ENCODE results near the gene IGLON5. TPM values are rescaled to one million over a fixed set of nuclear protein-coding genes. Genes with fewer than 3 reads are reported as not detected.

Gene IGLON5
- total RNA-seq, 1 experiment from 2014 or later: not detected

- H3K79me2 ChIP-seq (ENCODE audit: insufficient read depth, low read length): peaks cover 40% of the 10 kb centered on the region
- H2AFZ ChIP-seq (ENCODE audit: low read depth, low read length, poor library complexity, severe bottlenecking): no peak overlapping the region
- H3K27ac ChIP-seq (ENCODE audit: low read depth, low read length): peak overlapping the region; percentile 84
- no peaks in the 10 kb centered on the region for H3K9me2 ChIP-seq (ENCODE audit: insufficient read depth)
- no peaks in the 10 kb centered on the region for H3K27me3 ChIP-seq (ENCODE audit: insufficient read depth, low read length)
- intact Hi-C loops (cut with micrococcal nuclease): loop anchor here (1.0 kb wide), 2 partner anchors 27 to 28 kb away; no protein-coding TSS in a partner anchor
- no peaks in the 10 kb centered on the region for H4K20me1 ChIP-seq (ENCODE audit: insufficient read depth)
- CTCF ChIA-PET: interaction anchor here (0.6 to 1.1 kb wide), 4 partner anchors 27 to 410 kb away, joined by 3 to 12 read pairs (median 3); no protein-coding TSS in a partner anchor
- H3K4me2 ChIP-seq (ENCODE audit: low read length): peak overlapping the region; percentile 88
- TF ChIP-seq EZH2phosphoT487 (IDR thresholded peaks at IDR 0.05; ENCODE audit: borderline replicate concordance) (no peak), POLR2A (IDR thresholded peaks at IDR 0.05; ENCODE audit: borderline replicate concordance, extremely low read depth, insufficient read depth, insufficient read length) (peak; percentile 26), SIN3A (IDR thresholded peaks at IDR 0.05; ENCODE audit: low read depth) (peak; percentile 71; the same call in 1 of the 2 replicates), ZNF274 (IDR thresholded peaks at IDR 0.05; ENCODE audit: low read depth, low read length) (no peak), POLR2AphosphoS5 (IDR thresholded peaks at IDR 0.05; ENCODE audit: low read depth, low read length) (peak; percentile 77)
- no peaks in the 10 kb centered on the region for H3K9me3 ChIP-seq (ENCODE audit: control insufficient read depth in 1 of 2, insufficient read depth in 1 of 2, low read depth in 1 of 2, low read length in 2 of 2)
- peaks cover 33 to 49% of the 10 kb centered on the region in 2 experiments for H3K4me1 ChIP-seq (ENCODE audit: control insufficient read depth in 1 of 2, insufficient read depth in 2 of 2, low read length in 2 of 2)
- RAD21 ChIA-PET (ENCODE audit: low non-redundant PET in 1 of 2, low total read pairs in 2 of 2, uncharacterized antibody in 2 of 2, unreplicated experiment in 2 of 2): interaction anchor here in 1 of 2 experiments (1.0 kb wide), 1 partner anchor 27 kb away, joined by 4 read pairs; no protein-coding TSS in a partner anchor
- H3K4me3 ChIP-seq (replicated peaks in 1 of 2; ENCODE audit: low read depth in 1 of 2, low read length in 2 of 2): peak overlapping the region; percentile 78 to 94
- no TSS peak for BruUV-seq (replicated peaks)
- no peaks in the 10 kb centered on the region for H3K36me3 ChIP-seq (ENCODE audit: control insufficient read depth in 1 of 2, insufficient read depth in 2 of 2, low read length in 2 of 2)
- no peak for ATAC-seq
- DNase-seq (ENCODE audit: low read depth, low spot score): no peak
- peak overlapping the region; percentile 96 for H3K9ac ChIP-seq (ENCODE audit: low read length)
- POLR2A ChIA-PET: interaction anchor here (0.7 to 1.5 kb wide), 6 partner anchors 8 to 28 kb away, joined by 3 to 12 read pairs (median 5); partner anchors contain the start of gene VSIG10L
These were observed 55.8 kb downstream of the IGLON5 start for GRCh38 chr19:51367255-51367564.

DNA sequence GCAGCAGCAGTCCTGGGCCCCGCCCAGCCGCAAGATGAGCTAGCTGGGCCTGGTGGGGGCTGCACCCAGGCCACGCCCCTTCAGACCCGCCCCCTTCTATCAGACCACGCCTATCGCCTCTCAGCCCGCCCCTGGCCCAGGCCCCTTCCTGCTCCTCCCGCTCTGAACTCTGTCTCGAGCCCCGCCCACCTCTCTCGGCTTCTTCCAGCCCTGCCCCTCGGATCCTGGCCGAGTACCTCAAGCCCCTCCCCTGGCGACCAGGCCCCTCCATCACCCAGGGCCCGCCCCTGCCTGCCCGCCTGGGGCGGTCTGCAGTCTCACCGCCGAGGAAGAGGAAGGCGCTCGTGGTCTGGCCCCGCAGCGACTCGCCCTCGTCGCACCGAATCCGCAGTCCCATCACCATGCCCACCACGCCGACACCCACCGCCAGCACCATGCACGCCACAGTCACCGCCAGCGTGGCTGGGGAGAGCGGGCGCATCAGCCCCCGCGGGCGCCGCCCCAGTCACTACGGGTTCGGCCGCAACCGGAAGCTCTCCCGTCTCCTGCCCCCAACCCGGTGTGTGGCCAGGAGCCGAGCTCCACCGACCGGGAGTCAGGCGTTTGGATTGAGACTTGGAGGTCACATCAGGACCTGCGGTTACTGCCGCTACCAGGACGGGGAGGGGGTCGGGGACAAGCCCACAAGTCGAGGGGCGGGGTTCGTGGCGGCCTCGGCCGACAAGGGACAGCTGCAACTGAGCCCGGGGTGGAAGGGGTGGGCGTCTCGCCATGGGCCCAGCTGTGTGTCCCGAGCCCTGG lies 56.3 kb downstream of the IGLON5 start:
- CTCF ChIA-PET: interaction anchor here (0.6 to 1.1 kb wide), 5 partner anchors 11 to 410 kb away, joined by 3 to 12 read pairs (median 3); no protein-coding TSS in a partner anchor
- intact Hi-C loops (cut with micrococcal nuclease): loop anchor here (1.0 kb wide), 2 partner anchors 27 to 28 kb away; no protein-coding TSS in a partner anchor
- no peak for TF ChIP-seq ZNF274 (IDR thresholded peaks at IDR 0.05; ENCODE audit: low read depth, low read length)
- TF ChIP-seq TCF7L2 (IDR thresholded peaks at IDR 0.05; ENCODE audit: borderline replicate concordance, extremely low read depth, insufficient read depth, insufficient read length): no peak
- TF ChIP-seq, protein P1, sequence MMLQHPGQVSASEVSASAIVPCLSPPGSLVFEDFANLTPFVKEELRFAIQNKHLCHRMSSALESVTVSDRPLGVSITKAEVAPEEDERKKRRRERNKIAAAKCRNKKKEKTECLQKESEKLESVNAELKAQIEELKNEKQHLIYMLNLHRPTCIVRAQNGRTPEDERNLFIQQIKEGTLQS (IDR thresholded peaks at IDR 0.05): no peak
- no peak for TF ChIP-seq CBX3 (IDR thresholded peaks at IDR 0.05; ENCODE audit: low read depth)
- TF ChIP-seq POLR2A (IDR thresholded peaks at IDR 0.05; ENCODE audit: borderline replicate concordance, extremely low read depth, insufficient read depth, insufficient read length): peak; percentile 17
- TF ChIP-seq, protein P2, sequence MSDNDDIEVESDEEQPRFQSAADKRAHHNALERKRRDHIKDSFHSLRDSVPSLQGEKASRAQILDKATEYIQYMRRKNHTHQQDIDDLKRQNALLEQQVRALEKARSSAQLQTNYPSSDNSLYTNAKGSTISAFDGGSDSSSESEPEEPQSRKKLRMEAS (IDR thresholded peaks at IDR 0.05): peak; percentile 81
- no peak for TF ChIP-seq YY1 (IDR thresholded peaks at IDR 0.05; ENCODE audit: extremely low read depth, insufficient replicate concordance, low read depth, low read length)
- TF ChIP-seq POLR2AphosphoS5 (IDR thresholded peaks at IDR 0.05; ENCODE audit: low read depth, low read length): peak; percentile 75
- TF ChIP-seq CTCF (IDR thresholded peaks at IDR 0.05 in 2 of 3, conservative IDR thresholded peaks at IDR 0.05 in 1 of 3; ENCODE audit: borderline replicate concordance in 1 of 3, insufficient read depth in 1 of 3, low read depth in 2 of 3, low read length in 2 of 3): no peak
- no peak for TF ChIP-seq JUND (IDR thresholded peaks at IDR 0.05)
- peak; percentile 45 for TF ChIP-seq SIN3A (IDR thresholded peaks at IDR 0.05; ENCODE audit: low read depth)

More for the DNA sequence above, 56.3 kb downstream of the IGLON5 start:
- no peaks in the 10 kb centered on the region for H3K9me3 ChIP-seq (ENCODE audit: control insufficient read depth in 1 of 2, insufficient read depth in 1 of 2, low read depth in 1 of 2, low read length in 2 of 2)
- H4K20me1 ChIP-seq (ENCODE audit: insufficient read depth): no peaks in the 10 kb centered on the region
- ATAC-seq (peak; percentile 85), DNase-seq (ENCODE audit: low read depth, low spot score) (peak; percentile 97)
- no peaks in the 10 kb centered on the region for H3K9me2 ChIP-seq (ENCODE audit: insufficient read depth)
- POLR2A ChIA-PET: interaction anchor here (0.7 to 1.5 kb wide), 6 partner anchors 9 to 28 kb away, joined by 3 to 12 read pairs (median 5); partner anchors contain the start of gene VSIG10L
- H3K27ac ChIP-seq (ENCODE audit: low read depth, low read length): peak overlapping the region; percentile 84
- H3K4me1 ChIP-seq (ENCODE audit: control insufficient read depth in 1 of 2, insufficient read depth in 2 of 2, low read length in 2 of 2): peaks cover 28 to 43% of the 10 kb centered on the region in 2 experiments
- H3K36me3 ChIP-seq (ENCODE audit: control insufficient read depth in 1 of 2, insufficient read depth in 2 of 2, low read length in 2 of 2): no peaks in the 10 kb centered on the region
- no peaks in the 10 kb centered on the region for H3K27me3 ChIP-seq (ENCODE audit: insufficient read depth, low read length)
- H2AFZ ChIP-seq (ENCODE audit: low read depth, low read length, poor library complexity, severe bottlenecking): peak overlapping the region; percentile 67
- BruUV-seq (replicated peaks): TSS peak; percentile 80
- peak overlapping the region; percentile 96 for H3K9ac ChIP-seq (ENCODE audit: low read length)
- RAD21 ChIA-PET (ENCODE audit: low non-redundant PET in 1 of 2, low total read pairs in 2 of 2, uncharacterized antibody in 2 of 2, unreplicated experiment in 2 of 2): interaction anchor here in 1 of 2 experiments (1.0 kb wide), 1 partner anchor 28 kb away, joined by 4 read pairs; no protein-coding TSS in a partner anchor
- H3K4me2 ChIP-seq (ENCODE audit: low read length): peak overlapping the region; percentile 88
- peaks cover 34% of the 10 kb centered on the region for H3K79me2 ChIP-seq (ENCODE audit: insufficient read depth, low read length)
- peak overlapping the region; percentile 78 to 94 for H3K4me3 ChIP-seq (replicated peaks in 1 of 2; ENCODE audit: low read depth in 1 of 2, low read length in 2 of 2)
